NOMO-1 treated with DMSO at 0.1 percent for 48 hours (cell line): ENCODE results near the gene TRPC6.

Experiments
- DNase-seq: peaks from one replicate; lab custom pipeline; 2025; ENCODE audit not compliant: unreplicated experiment; lab: John Stamatoyannopoulos, UW

The TRPC6 gene

DNA sequence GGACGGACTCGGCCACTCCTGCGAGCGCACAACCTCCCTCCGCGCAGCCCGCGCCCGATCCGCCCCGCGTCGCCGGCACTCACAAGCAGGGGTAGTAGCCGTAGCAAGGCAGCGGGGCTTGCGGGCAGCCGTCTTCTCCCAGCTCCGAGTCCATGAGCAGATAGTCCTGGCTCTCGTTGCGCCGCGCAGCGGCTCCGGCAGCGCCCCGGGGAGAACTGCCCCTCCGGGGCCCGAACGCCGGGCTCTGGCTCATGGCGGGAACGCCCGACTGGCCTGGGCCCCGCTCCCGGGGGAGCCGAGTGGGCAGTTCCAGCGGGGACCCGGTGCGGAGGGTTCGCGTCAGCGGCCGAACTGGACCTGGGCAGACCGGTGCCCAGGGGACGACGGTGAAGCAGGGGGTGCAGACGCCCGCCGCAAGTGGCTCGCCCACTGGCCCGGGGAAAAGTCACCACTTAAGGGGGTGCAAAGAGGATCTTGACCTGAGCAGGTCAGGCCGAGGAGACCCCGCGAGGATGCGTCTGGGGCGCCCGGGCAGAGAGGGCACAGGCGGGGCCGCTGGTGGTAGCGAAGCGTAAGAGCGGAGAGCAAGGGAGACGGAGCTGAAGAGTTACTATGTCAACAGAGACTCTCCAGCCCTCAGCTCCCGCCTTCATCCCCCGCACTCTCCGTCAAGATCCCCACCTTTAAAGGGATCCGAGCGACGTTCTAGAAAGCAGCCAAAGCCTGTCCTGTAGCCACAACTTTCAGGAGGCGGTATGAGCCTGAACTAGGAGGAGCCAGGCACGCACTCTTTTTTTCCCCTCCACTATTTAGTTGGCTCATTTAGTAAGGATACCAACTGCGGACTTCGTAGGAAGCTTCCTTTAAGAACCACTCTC is at the start of gene TRPC6:
TSS of gene TRPC6 (minus strand) at position 757 of the 878 bp plus-strand sequence. CDS start at position 253, 504 bp downstream.
- no peak for DNase-seq

DNA sequence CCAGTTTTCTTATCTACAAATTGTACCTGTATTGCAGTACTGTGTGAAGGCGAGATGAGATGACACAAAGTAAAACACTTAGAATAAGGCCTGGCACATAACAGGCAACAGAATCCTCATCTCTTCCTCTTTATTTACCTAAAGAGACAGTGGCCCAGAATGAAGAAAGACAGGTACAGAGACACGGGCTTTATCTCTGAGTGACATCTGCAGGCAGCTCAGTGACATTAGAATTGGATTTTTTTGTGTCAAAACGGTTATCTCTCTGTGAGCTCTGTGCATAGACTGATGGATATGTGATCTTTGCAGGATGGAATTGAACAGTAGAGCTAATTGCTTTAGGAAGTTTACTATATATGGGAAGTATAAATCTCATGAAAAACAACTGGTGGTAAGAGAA is 36.2 kb upstream of the TRPC6 start:
- DNase-seq: no peak

DNA sequence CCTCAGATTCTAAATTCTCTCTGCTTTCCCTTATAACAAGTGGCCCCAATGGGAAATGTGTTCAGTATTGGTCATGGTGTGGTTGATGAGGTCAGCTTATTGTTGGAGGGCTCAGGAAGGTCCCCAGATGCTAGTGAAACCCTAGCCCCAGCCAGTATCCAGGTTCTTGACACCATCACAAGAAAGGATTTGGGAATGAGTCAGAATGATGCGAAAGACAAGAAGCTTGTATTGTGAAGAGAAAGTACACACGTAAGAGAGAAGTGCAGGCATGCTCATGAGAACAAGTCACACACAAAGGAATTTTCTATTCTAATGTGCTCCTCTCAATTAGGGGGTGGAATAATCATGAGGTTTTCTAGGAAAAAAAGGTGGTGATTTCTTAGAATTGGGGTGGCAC is 34.9 kb upstream of the TRPC6 start:
- DNase-seq: no peak

DNA sequence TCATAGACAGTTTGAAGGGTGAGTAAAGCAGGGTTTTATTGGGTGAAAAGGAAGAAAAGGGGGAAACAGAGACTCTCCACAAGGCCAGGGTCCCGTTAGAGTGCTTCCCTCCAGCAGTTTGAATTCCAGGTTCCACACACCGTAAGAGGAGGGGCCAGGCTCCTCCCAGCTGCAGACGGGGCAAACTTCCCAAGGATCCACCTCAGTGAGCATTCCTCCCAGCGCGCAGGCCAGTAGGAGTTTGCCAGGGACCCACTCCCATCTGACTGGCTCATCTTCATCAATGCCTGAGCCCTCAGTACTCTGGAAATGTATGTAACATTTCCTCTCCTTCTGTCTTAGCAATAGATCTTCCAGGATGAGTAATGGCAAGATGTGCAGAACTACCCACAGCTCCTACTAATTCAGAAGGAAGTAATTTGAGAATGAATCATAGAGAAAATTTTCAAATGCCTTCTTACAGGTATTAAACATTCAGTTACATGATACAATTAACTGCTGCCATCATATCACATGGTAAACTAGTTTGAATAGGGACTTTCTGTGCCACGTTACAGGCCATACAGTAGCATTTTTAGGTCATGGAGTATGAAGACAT is 34.0 kb upstream of the TRPC6 start:
- no peak for DNase-seq

DNA sequence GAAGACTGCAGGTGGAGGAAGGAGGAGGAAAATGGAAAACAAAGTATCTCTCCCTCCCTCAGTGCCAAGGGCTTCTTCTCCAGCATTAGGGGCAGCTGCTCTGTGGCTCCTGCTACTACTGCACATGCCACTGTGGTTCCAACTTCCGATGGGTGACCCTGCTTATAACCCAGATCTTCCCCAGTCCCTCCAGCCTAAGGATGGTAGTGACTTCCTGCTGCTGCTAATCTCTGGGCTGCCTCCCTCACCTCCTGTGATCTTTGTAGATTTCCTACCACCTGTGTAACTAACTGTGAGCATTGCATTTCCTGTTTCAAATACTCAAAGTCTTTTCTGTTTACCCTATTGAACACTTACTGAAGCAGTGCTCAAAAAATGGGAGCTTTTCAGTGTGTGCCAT is 28.7 kb upstream of the TRPC6 start:
- no peak for DNase-seq

DNA sequence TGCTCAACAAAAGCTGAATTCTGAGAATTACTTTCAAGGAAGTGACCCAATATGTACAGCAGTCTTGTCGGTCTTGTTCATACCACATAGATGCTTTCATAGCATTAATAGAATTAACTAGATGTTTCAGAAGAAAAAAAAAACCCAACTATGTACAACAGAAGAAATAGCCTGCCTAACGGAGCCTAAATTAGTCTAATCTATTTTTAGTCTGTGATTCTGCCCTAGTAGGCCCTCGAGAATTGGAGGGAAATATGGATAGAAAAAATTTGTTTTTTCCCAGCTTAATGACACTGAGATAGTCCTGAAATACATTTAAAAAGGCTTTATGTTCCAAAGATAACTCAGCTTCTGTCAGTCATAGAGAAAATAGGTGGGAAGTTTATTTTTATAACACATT is 17.1 kb upstream of the TRPC6 start:
- no peak for DNase-seq

DNA sequence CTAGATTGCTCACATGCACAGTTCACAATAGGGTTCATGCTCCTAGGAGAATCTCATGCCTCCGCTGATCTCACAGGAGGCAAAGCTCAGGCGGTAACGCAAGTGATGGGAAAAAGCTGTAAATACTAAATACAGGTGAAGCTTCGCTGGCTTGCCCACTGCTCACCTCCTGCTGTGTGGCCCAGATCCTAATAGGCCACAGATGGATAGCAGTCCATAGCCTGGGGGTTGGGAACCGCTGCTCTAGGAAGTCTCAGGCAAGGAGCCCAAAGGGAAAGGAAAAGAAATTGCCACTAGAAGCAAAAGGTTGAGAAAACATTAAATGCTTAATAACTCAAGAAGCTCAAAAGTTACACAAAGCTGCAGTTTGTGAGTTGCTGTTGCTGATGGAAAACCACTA is 3.2 kb upstream of the TRPC6 start:
- no peak for DNase-seq

DNA sequence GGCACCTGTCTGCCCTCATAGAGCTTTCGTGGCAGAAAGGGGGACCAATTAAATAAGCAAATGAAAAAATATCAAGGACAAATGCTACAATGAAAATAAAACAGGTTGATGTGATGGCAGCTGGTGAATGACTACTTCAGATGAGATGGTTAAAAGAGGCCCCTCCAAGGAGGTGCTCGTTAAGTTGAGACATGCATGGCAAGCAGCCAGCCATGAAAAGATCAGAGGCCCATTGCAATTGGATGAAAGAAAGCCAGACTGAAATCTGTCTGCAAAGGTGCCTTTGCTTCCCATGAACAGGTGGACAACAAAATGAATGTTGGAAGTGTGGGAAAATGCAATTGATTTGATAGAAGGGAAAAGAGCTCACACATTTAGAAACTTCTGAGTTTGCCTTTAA is 848 bp upstream of the TRPC6 start:
- DNase-seq: no peak

DNA sequence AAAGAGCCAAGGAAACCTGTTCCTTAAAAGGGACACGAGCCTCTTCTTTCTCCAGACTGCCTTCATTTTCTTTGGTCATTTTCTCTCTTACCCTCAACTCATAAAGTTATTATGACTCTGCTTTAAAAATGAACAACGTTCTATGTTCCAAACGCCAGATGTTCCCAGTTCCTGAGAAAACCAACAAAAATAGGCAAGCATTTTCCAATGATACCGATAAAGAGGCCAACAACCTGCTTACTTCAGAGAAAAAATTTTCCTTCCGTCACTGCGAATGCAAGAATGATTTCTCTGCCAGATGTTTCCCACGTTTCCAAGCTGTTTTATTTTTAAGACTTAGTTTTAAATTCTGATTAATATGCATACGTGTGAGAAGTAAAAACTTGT is 315 bp upstream of the TRPC6 start:
- no peak for DNase-seq

DNA sequence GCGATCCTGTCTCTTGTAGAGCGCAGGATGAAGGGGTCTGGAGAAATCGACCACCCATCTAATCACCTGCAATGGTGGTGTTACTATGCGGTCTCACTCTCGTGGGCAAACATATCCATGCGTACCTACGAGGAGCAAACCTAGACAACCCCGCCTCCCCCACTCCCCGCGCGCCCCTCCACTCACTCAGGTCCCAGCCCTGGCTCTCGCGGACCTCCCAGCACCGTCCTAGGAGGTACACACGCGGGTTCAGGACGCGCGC is 887 bp downstream of the TRPC6 start:
- no peak for DNase-seq

DNA sequence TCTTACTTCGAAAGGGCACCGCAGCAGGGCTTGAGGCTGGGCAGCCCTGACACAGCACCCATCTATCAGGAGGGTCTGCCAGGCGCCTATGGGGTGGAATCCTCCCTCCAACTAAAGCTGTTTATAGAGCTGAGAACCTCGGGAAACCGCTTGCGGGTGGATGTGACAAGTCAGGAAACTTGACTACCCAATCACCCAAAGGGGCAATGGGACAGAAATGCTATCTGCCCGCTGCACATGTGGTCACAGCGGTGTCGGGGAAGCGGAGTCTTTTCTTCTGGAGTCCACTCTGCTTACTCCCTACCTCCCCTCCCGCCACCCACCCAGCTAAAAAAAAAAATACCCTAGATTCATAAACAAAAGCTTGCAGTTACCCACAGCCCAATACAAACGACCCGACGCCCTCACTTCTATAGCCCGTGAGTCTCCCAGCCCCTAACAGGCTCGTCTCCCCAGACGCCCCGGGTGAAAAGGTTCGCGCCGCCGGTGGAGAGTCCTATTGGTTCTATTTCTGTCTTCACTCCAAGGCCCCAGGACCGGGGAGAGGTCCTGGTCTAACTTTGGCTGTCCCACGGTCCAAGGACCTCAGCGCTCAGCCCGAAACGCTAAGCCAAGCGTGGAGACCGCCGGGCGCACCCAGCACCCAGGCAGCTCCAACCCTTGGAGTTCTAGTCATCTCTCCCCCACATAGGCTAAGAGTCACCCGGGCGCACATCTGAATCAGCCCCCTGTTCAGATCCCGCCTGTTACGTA is 1.4 kb downstream of the TRPC6 start:
- DNase-seq: no peak

DNA sequence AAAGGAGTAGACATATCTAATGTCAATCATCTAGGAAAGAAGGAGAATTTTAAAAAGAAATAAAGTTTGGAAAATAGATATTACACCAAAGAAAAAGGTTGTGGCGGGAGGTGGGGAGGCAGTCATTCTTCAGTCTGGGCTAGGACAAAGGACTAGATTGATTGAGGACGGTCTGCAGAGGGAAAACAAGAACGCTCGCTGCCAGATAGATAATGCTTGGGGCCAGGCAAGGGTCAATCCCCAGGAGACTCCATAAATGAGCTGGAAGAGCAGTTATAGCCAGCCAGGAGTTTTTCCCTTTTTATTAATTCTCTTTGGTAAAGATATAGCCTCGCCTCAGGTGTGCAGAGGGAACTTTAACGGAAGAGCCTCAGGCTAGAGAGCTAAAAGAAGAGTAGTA is 6.3 kb downstream of the TRPC6 start:
- no peak for DNase-seq

DNA sequence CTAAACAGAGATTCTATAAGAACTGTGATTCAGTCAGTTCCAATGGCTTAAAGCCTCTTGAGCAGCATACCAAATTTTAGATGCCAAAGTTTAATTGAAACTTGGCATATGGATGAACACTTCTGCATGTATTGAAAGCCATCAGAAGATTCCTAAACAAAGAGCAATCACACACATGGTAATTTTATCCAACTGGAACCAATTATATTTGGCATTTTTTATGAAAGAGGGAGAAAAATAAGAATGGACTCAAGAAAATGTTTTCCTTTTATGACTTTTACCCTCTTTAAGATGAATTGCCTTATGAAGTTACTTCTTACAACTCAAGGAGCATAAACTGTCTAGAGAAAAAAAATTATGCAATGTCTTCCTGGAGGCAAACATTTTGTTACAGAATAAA is 7.4 kb downstream of the TRPC6 start:
- DNase-seq: no peak

DNA sequence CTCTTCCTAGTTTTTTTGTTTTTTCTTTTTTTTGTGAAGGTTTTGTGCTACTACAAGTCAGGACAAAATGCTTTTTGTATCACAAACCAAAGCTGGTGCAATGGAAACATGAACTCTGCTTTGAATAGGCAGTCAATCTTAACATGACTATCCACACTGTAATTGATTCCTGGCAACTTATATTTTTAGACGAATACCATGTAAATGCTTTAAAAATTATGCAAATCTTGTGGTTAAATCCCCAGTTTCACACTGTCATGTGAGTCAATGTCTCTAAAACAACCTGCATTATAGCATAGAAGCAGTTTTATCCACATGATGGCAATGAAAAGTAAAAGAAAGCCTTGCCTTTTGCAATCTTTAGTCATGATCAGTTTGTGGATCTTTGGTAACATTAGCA is 8.9 kb downstream of the TRPC6 start:
- no peak for DNase-seq

DNA sequence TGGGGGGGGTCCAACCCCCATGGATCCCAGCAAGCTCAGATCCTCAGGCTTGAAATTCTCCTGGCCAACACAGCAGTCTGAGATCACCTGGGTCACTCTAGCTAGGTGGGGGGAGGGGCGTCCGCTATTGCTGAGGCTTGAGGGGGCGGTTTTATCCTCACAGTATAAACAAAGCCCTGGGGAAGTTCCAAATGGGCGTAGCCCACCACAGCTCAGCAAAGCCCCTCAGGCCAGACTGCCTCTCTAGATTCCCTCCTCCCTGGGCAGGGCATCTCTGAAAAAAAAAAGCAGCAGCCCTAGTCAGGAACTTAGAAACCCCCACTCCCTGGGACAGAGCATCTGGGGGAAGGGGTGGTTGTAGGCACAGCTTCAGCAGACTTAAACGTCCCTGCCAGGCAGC is 16.7 kb downstream of the TRPC6 start:
- no peak for DNase-seq

DNA sequence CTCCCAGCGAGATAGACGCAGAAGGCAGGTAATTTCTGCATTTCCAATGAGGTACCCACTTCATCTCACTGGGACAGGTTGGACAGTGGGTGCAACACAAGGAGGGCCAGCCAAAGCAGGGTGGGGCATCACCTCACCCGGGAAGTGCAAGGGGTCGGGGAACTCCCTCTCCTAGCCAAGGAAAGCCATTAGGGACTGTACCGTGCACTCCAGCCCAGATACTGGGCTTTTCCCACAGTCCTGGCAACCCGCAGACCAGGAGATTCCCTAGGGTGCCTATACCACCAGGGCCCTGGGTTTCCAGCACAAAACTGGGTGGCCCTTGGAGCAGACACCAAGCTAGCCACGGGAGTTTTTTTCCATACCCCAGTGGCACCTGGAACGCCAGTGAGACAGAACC is 17.2 kb downstream of the TRPC6 start:
- DNase-seq: no peak

DNA sequence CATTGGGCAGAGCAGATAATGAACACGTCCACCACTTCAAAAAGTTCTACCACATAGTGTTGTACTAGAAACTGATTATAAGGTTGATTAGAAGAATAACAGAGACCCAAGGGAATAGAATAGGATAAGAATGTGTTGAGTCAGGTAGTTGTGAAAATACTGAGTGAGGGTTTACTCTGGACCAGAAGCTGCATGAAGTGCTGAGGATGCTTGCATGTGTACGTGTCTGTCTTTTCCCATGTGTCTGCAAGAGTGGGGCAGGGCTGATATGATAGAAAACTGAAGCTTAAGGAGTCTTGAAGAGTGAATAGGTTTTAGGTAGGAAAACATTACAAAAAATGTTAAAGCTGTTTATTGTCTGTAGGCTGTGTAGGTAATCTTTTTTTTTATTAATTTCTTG is 20.6 kb downstream of the TRPC6 start:
- DNase-seq: no peak

DNA sequence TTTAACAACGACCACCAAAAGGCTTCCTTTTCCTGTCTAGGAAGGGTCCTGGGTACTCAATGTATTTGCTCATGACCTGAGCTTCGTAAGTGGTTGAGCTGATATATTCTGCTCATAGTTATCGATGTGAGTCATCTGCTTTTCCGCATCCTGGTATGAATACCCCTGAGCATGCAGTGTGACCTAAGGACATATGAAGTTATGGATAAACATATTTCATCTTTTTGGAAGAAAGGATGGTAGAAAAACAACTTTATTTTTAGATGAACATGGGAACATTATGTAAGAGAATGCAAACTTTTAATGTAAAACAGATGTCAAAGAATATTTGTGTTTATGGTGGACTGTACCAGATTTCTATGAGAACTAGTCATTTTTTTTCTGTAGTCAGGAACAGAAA is 28.4 kb downstream of the TRPC6 start:
- no peak for DNase-seq

DNA sequence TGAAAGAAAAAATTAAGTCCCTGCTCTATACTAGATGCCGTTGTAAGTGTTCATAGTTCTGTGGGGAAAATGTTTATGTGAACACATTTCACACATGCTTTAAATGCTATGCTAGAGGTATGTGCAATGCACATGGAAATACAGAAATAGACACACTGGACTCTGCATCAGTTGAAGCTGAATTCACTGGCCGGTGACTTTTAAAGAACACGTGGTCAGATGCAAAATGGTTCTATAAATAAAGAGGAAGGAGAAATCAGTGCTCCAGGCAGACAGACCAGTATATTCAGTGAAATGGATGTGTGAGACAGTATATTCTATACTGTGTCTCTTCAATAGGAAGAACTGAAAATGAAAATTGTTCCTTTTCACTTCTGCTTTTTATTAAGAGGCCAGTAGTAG is 29.9 kb downstream of the TRPC6 start:
- peak; percentile 68 for DNase-seq

DNA sequence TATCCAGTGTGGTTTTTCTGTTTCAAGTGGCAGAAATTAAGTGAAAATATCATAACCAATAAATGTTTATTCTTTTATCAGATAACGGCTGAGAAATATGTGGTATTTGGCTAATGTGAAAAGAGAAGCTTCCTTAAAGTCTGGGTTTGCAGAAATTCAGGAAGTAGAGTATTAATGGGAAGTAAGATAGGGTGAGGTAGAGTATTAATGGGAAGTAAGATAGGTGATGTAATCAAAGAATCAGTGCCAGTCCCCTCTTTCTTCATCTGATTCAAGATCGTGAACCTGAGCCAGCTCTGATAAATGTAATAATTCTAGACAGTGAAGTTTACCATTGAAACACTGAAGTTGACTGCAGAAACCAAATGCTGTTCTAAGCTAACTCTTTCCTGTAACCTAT is 30.9 kb downstream of the TRPC6 start:
- no peak for DNase-seq

DNA sequence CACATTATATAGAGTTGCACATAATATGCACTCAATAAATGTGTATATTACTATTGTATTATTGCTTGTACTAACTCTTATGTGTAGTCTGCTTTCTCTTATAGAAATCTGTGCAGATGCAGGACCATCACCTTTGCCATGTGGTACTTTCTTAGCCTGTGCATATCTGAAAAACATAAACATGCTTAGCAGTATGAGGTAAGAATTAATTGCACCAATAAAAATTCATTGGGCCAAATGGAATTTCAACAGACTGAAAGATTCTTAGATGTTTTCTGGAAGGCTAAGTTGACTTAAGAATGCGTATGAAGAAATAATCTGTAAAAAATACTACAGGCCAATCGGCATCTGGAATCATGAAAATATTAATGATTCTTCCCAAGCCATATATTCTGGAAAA is 55.3 kb downstream of the TRPC6 start:
- no peak for DNase-seq

DNA sequence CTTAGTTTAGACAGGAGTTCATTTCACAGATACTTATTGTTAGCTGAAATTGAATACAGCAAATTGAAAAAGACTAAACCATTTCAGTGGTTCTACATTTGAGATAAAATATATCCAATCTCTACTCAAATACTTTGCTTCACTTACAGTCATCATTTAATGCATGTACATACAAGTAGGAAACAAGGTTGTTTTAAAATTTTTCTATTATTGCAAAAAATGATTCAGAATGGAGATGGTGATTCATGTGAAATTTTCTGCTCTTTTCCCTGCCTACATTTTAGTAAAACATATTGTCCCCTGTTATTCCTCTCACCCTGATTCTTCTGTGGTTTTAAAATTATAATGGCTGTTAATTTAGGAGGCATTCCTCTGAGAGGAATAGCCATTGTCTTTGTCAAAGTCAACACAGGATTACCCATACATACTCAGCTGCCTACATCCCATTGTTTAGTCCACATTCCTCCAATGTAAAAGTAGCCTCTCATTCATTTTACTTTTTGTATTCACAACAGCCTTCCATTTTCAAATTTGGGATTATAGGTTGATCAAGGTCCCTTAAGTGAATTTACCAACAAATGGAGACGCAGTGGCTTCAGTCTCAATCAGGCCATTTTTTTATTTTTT is 60.1 kb downstream of the TRPC6 start:
- DNase-seq: no peak
